Mammary epithelial cell (primary cell): Measurements from ENCODE around the gene PIEZO2.
"Not testable (repeated sequence)": the region's sequence is repeated elsewhere in the genome, so short reads cannot be mapped to it uniquely, and the experiment has no call there.

Experiments used
- CTCF ChIP-seq, 2 donors: IDR thresholded peaks in 1 of 2; conservative IDR thresholded peaks in 1 of 2; 2 replicates each; pipeline ENCODE4 v1.5.1; 2011 to 2012; ENCODE audit warnings: inconsistent platforms in 2 of 2, low read length in 2 of 2, mild to moderate bottlenecking in 2 of 2, control low read depth in 1 of 2, low read depth in 1 of 2; ENCODE audit not compliant: insufficient read depth in 1 of 2; ENCODE audit errors: extremely low read depth in 1 of 2
- EZH2 ChIP-seq: IDR thresholded peaks from 2 replicates; pipeline ENCODE4 v1.6.1; 2012; ENCODE audit warnings: low read length, inconsistent platforms, borderline replicate concordance

GRCh38 chr18:10846035-10846434 lies 303.3 kb downstream of the PIEZO2 start:
- not testable (repeated sequence) for TF ChIP-seq CTCF (conservative IDR thresholded peaks at IDR 0.05 in 1 of 2, IDR thresholded peaks at IDR 0.05 in 1 of 2; ENCODE audit: extremely low read depth in 1 of 2, insufficient read depth in 1 of 2, low read depth in 1 of 2, low read length in 2 of 2); EZH2
